Activated naive CD8-positive, alpha-beta T cell treated with anti-CD3 and anti-CD28 coated beads, Interleukin-2, amount 50 U/mL, for 24 hours (primary cell): Measurements from ENCODE around the gene REEP1.

Source experiments
- ATAC-seq: fragments of 150-1000 bp; cut with Tn5 transposase; one replicate; pipeline ENCODE4 v1.10.0; 2021
- DNase-seq: peaks from one replicate; pipeline ENCODE4 v3.0.0; 2021
- H3K27ac Mint-ChIP-seq: one replicate; pipeline ENCODE4 v1.8.0; 2021; ENCODE audit warnings: mild to moderate bottlenecking, mixed read lengths
- H3K27me3 Mint-ChIP-seq: one replicate; pipeline ENCODE4 v1.8.0; 2021; ENCODE audit warnings: mixed read lengths
- H3K36me3 Mint-ChIP-seq: one replicate; pipeline ENCODE4 v1.8.0; 2021; ENCODE audit warnings: low read depth, mixed read lengths
- H3K4me1 Mint-ChIP-seq: one replicate; pipeline ENCODE4 v1.8.0; 2021; ENCODE audit warnings: mixed read lengths
- H3K4me3 Mint-ChIP-seq: one replicate; pipeline ENCODE4 v1.8.0; 2021; ENCODE audit warnings: mild to moderate bottlenecking, moderate library complexity, mixed read lengths
- H3K9me3 Mint-ChIP-seq: one replicate; pipeline ENCODE4 v1.8.0; 2021; ENCODE audit warnings: mixed read lengths

The REEP1 gene

DNA sequence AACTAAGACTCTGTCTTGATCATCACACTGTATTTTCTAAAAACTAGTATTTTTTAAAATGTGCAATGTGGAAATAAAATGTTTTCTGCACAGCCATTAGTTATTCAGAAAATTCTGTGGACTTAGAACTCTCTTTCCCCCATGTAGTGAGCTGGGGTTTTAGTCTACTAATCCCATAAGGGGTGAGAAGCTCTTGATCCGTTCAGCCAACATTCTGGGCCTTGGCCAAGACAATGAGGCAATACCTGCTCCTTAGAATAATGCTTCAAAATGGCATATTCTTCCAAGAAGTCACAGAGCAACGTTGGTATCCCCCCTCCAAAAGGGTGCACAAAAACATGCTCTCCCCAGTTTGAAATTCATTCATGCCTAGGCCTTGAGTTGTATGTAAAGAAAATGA, 4.0 kb downstream of the REEP1 start:
- no peaks in the 10 kb centered on the region for H3K9me3 Mint-ChIP-seq
- no peak for DNase-seq
- no peaks in the 10 kb centered on the region for H3K36me3 Mint-ChIP-seq
- no peak overlapping the region for H3K27ac Mint-ChIP-seq
- peaks cover 35% of the 10 kb centered on the region for H3K27me3 Mint-ChIP-seq
- no peak overlapping the region for H3K4me3 Mint-ChIP-seq
- no peak for ATAC-seq
- H3K4me1 Mint-ChIP-seq, result peaks cover 14% of the 10 kb centered on the region

- H3K27ac Mint-ChIP-seq, result no peak overlapping the region
- H3K4me3 Mint-ChIP-seq, result no peak overlapping the region
- H3K27me3 Mint-ChIP-seq, result peaks cover 29% of the 10 kb centered on the region
- H3K4me1 Mint-ChIP-seq, result peaks cover 9% of the 10 kb centered on the region
- no peaks in the 10 kb centered on the region for H3K9me3 Mint-ChIP-seq
- DNase-seq (no peak), ATAC-seq (no peak)
- no peaks in the 10 kb centered on the region for H3K36me3 Mint-ChIP-seq
These were observed 4.8 kb downstream of the REEP1 start for GRCh38 chr2:86332654-86333053.

- no peak overlapping the region for H3K27ac Mint-ChIP-seq
These were observed 6.0 kb downstream of the REEP1 start for GRCh38 chr2:86331384-86331783.

GRCh38 chr2:86330001-86330400, 7.4 kb downstream of the REEP1 start:
- Mint-ChIP-seq H3K9me3 (no peaks in the 10 kb centered on the region), H3K4me3 (no peak overlapping the region), H3K4me1 (no peaks in the 10 kb centered on the region), H3K27me3 (peaks cover 15% of the 10 kb centered on the region), H3K27ac (no peak overlapping the region), H3K36me3 (no peaks in the 10 kb centered on the region)
- DNase-seq, result no peak
- ATAC-seq, result no peak

More at GRCh38 chr2:86331384-86331783, 6.0 kb downstream of the REEP1 start:
- Mint-ChIP-seq H3K4me1 (peaks cover 4% of the 10 kb centered on the region), H3K4me3 (no peak overlapping the region), H3K36me3 (no peaks in the 10 kb centered on the region), H3K27me3 (peaks cover 25% of the 10 kb centered on the region), H3K9me3 (no peaks in the 10 kb centered on the region)
- ATAC-seq, result no peak
- no peak for DNase-seq

GRCh38 chr2:86323273-86324021, 14.0 kb downstream of the REEP1 start:
- Mint-ChIP-seq H3K27me3 (peaks cover 5% of the 10 kb centered on the region), H3K36me3 (no peaks in the 10 kb centered on the region), H3K4me1 (peaks cover 4% of the 10 kb centered on the region), H3K4me3 (no peak overlapping the region), H3K27ac (no peak overlapping the region), H3K9me3 (no peaks in the 10 kb centered on the region)
- DNase-seq (no peak), ATAC-seq (no peak)

GRCh38 chr2:86319700-86320580, 17.5 kb downstream of the REEP1 start:
- DNase-seq (no peak), ATAC-seq (no peak)
- Mint-ChIP-seq H3K27ac (no peak overlapping the region), H3K27me3 (no peaks in the 10 kb centered on the region), H3K4me3 (no peak overlapping the region), H3K9me3 (no peaks in the 10 kb centered on the region), H3K4me1 (peaks cover 4% of the 10 kb centered on the region), H3K36me3 (no peaks in the 10 kb centered on the region)

DNA sequence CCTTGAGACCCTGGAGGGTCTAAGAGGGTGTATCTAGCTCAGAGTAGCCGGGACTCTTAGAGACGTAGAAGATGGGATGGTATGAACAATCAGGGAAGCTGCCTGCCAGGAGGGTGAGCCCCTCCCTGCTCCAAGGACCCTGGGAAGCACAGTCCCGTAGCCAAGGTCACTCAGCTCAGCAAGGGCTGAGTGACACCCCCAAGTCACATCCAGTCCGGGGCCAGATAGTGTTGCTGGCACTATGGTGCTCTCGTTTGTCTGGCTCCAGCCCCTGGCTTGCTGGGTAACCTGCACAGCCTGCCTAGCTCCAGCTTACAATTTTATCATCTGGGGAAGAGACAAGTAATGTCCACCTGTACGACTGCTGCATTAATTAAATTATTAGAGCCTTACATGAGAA, 22.3 kb downstream of the REEP1 start:
- Mint-ChIP-seq H3K27ac (no peak overlapping the region), H3K36me3 (no peaks in the 10 kb centered on the region), H3K4me1 (peaks cover 4% of the 10 kb centered on the region), H3K27me3 (no peaks in the 10 kb centered on the region), H3K9me3 (no peaks in the 10 kb centered on the region), H3K4me3 (no peak overlapping the region)
- DNase-seq (no peak), ATAC-seq (no peak)

DNA sequence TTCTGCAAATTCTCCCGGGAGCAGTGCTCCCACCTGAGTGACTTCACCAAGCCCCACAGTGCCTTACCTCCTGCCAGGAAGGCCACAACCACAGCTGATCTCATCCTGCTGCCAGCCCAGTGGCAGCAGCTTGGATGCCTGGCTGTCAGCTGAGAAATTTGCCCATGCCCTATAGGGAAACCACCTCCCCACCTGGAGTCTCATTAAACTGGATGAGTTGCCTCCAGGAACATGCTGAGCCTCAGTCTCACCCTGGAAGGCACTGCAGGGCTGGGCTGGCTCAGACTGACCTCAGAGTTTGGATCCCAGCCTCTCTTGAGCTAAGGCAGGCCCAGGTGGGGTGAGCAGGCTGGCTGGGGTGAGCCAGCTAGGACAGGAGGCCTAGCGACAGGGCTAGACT, 23.3 kb downstream of the REEP1 start:
- no peaks in the 10 kb centered on the region for H3K36me3 Mint-ChIP-seq
- no peak for ATAC-seq
- no peaks in the 10 kb centered on the region for H3K4me1 Mint-ChIP-seq
- no peak for DNase-seq
- H3K27me3 Mint-ChIP-seq, result no peaks in the 10 kb centered on the region
- H3K9me3 Mint-ChIP-seq, result no peaks in the 10 kb centered on the region
- no peak overlapping the region for H3K4me3 Mint-ChIP-seq
- H3K27ac Mint-ChIP-seq, result no peak overlapping the region

DNA sequence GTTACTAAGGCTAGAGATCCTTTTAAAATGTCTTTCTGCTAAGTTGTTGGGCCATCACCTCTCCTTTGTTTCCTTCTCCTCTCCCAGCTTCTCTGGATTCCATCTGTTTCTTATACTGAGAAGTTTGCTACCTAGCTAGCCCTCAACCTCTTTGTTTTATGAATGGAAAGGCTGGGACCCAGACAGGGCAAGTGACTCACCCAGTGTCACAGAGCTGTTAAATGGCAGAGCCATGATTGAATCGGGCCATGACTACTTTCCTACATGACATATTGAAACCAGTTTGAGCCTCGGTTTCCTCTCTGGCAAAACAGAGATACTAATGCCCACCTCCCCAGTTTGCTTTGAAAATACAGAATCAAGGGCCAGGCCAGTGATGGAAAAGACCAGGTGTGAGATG, 24.1 kb downstream of the REEP1 start:
- ATAC-seq (peak; percentile 51), DNase-seq (no peak)
- no peaks in the 10 kb centered on the region for H3K9me3 Mint-ChIP-seq
- no peak overlapping the region for H3K27ac Mint-ChIP-seq
- H3K27me3 Mint-ChIP-seq, result no peaks in the 10 kb centered on the region
- H3K4me1 Mint-ChIP-seq, result no peaks in the 10 kb centered on the region
- no peaks in the 10 kb centered on the region for H3K36me3 Mint-ChIP-seq
- no peak overlapping the region for H3K4me3 Mint-ChIP-seq

DNA sequence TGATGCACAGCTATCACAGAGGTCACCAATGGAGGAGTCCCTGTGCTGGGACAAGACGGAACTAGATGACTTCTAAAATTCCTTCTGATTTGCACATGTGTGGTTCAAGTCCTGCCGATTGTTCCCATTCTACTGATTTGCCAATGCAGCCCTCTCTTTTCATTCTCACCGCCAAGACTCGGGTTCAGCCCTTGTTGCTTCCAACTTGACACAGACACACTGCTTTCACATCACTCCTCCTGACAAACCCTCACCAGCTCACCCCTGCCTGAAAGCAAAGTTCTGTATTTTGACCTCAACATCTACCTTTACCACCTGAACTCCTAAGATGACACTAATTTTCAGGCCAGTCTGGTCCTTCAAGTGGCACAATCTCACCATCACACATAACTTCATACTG, 25.5 kb downstream of the REEP1 start:
- H3K9me3 Mint-ChIP-seq, result no peaks in the 10 kb centered on the region
- no peaks in the 10 kb centered on the region for H3K36me3 Mint-ChIP-seq
- ATAC-seq (no peak), DNase-seq (no peak)
- H3K4me1 Mint-ChIP-seq, result no peaks in the 10 kb centered on the region
- H3K27ac Mint-ChIP-seq, result no peak overlapping the region
- no peak overlapping the region for H3K4me3 Mint-ChIP-seq
- H3K27me3 Mint-ChIP-seq, result no peaks in the 10 kb centered on the region

DNA sequence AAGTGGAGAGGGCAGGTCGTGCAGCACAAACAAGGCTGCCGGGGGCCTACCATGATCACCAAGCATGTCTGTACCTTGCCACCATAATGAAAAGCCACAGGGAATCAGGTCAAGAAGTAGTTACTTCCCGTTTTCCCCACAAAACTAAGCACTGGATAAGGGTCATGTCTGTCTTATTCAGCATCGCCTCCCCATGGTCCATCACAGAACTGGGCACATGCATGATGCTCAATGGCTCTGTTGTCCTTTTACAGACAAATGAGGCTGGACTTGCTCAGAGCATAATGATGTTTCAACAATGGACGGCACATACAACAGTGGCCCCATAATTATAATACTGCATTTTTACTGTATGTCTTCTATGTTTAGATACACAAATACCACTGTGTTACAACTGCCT, 27.5 kb downstream of the REEP1 start:
- no peak for DNase-seq
- ATAC-seq, result no peak

GRCh38 chr2:86308984-86309695, 28.3 kb downstream of the REEP1 start:
- H3K4me1 Mint-ChIP-seq, result no peaks in the 10 kb centered on the region
- no peaks in the 10 kb centered on the region for H3K9me3 Mint-ChIP-seq
- no peak for DNase-seq
- peaks cover 2% of the 10 kb centered on the region for H3K27me3 Mint-ChIP-seq
- no peaks in the 10 kb centered on the region for H3K36me3 Mint-ChIP-seq
- H3K27ac Mint-ChIP-seq, result no peak overlapping the region
- no peak for ATAC-seq
- H3K4me3 Mint-ChIP-seq, result no peak overlapping the region

More for the DNA sequence above, 27.5 kb downstream of the REEP1 start:
- H3K9me3 Mint-ChIP-seq, result no peaks in the 10 kb centered on the region
- H3K27ac Mint-ChIP-seq, result no peak overlapping the region
- no peaks in the 10 kb centered on the region for H3K4me1 Mint-ChIP-seq
- no peaks in the 10 kb centered on the region for H3K36me3 Mint-ChIP-seq
- H3K27me3 Mint-ChIP-seq, result peaks cover 2% of the 10 kb centered on the region
- no peak overlapping the region for H3K4me3 Mint-ChIP-seq

DNA sequence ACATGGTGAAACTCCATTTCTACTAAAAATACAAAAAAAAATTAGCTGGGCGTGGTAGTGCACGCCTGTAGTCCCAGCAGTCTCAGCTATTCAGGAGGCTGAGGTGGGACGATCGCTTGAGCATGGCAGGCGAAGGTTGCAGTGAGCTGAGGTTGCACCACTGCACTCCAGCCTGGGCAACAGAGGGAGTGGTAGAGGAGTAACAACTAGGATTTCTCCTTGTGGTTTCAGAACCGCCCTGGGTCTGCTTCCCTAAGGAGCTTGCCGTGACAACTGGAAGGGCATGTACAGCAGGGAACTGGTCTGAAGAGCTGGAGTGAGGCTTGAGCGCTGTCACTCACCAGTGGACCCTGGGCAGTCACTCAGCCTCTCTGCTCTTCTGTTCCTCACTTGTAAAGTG, 29.1 kb downstream of the REEP1 start:
- Mint-ChIP-seq H3K4me3 (no peak overlapping the region), H3K9me3 (no peaks in the 10 kb centered on the region), H3K27me3 (peaks cover 5% of the 10 kb centered on the region), H3K27ac (no peak overlapping the region), H3K36me3 (no peaks in the 10 kb centered on the region), H3K4me1 (no peaks in the 10 kb centered on the region)
- no peak for ATAC-seq
- no peak for DNase-seq

DNA sequence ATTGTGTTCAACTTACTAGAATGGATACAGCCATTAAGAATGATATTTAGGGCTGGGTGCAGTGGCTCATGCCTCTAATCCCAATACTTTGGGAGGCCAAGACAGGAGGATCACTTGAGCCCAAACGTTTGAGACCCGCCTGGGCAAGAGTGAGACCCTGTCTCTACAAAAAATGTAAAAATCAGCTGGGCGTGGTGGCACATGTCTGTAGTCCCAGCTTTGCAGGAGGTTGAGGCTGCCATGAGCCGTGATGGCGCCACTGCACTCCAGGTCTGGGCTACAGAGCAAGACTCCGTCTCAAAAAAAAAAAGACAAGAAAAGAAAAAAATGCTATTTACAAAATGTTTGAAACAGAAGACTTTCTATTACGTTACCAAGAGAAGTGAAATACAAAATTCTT, 30.0 kb downstream of the REEP1 start:
- Mint-ChIP-seq H3K27me3 (peaks cover 7% of the 10 kb centered on the region), H3K4me1 (no peaks in the 10 kb centered on the region), H3K36me3 (no peaks in the 10 kb centered on the region), H3K27ac (no peak overlapping the region), H3K9me3 (no peaks in the 10 kb centered on the region), H3K4me3 (no peak overlapping the region)
- DNase-seq, result no peak
- ATAC-seq, result no peak

DNA sequence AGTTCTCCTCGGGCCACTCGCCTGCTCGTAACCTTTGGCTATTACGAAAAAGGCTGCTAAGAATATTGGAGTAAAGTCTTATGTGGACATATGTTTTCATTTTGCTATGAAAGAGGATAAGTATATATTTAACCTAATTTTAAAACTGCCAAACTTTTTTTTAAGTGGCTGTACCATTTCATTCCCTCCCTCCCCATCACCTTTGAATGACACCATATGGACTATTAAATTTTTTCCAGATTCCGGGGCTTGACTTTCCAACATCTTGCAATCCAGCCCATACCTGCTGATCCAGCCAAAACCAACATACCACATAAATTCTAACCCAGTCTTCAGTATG, 31.5 kb downstream of the REEP1 start:
- no peaks in the 10 kb centered on the region for H3K36me3 Mint-ChIP-seq
- no peaks in the 10 kb centered on the region for H3K9me3 Mint-ChIP-seq
- no peak overlapping the region for H3K27ac Mint-ChIP-seq
- DNase-seq, result no peak
- no peak overlapping the region for H3K4me3 Mint-ChIP-seq
- H3K4me1 Mint-ChIP-seq, result no peaks in the 10 kb centered on the region
- ATAC-seq, result no peak
- H3K27me3 Mint-ChIP-seq, result peaks cover 7% of the 10 kb centered on the region
